Left ventricle myocardium inferior (tissue), 1 donor: Measurements from ENCODE around the gene LEFTY1. TPM values are rescaled to one million over a fixed set of nuclear protein-coding genes. Genes with fewer than 3 reads are reported as not detected.
"Not testable (repeated sequence)": the region's sequence is repeated elsewhere in the genome, so short reads cannot be mapped to it uniquely, and the experiment has no call there.

Experiments used
- DNase-seq: peaks from one replicate; pipeline ENCODE4 v3.0.0-alpha.2; 2020
- H3K27ac ChIP-seq: fragments of 200-600 bp; replicated peaks from 2 replicates; pipeline ENCODE4 v1.8.0; 2021
- H3K27me3 ChIP-seq: fragments of 200-600 bp; 2 replicates; pipeline ENCODE4 v1.8.0; 2021; ENCODE audit warnings: low read depth
- H3K36me3 ChIP-seq: fragments of 200-600 bp; 2 replicates; pipeline ENCODE4 v1.8.0; 2021
- H3K4me1 ChIP-seq: fragments of 200-600 bp; 2 replicates; pipeline ENCODE4 v1.8.0; 2021
- H3K4me3 ChIP-seq: fragments of 200-600 bp; 2 replicates; pipeline ENCODE4 v1.8.0; 2021; ENCODE audit warnings: mild to moderate bottlenecking, moderate library complexity
- H3K9me3 ChIP-seq: fragments of 200-600 bp; replicated peaks from 2 replicates; pipeline ENCODE4 v1.8.0; 2021
- intact Hi-C: fragments of 100-400 bp; cut with micrococcal nuclease; formaldehyde crosslinking; loops from one replicate; pipeline ENCODE4 v1.11.0; 2022
- total RNA-seq: library from RNA; stranded (reverse); fragmentation: NEBNext Ultra II Directional; extraction: Animal tissue kit (Norgen Biotek cat#: 25700); gene quantifications from one replicate; pipeline ENCODE4 v1.2.1, GENCODE V29; 2021
- TF ChIP-seq, protein P1 (sequence below): fragments of 200-600 bp; IDR thresholded peaks from 2 replicates; pipeline ENCODE4 v1.8.0; 2021; ENCODE audit warnings: antibody characterized with exemption, mild to moderate bottlenecking, borderline replicate concordance
- donor health status: DM: no; HTN: yes; CAD: no; lungs with severe emphysema.

The LEFTY1 gene
- total RNA-seq, 1 donor from 2014 or later = 0.55 TPM

- intact Hi-C loops = no loop called here
- H3K4me3 ChIP-seq = no peak overlapping the region
- no peak for DNase-seq
- H3K4me1 ChIP-seq = no peaks in the 10 kb centered on the region
- H3K27ac ChIP-seq = no peak overlapping the region
- H3K36me3 ChIP-seq = no peaks in the 10 kb centered on the region
- H3K9me3 ChIP-seq = no peaks in the 10 kb centered on the region
- no peaks in the 10 kb centered on the region for H3K27me3 ChIP-seq
- TF ChIP-seq, protein P1, sequence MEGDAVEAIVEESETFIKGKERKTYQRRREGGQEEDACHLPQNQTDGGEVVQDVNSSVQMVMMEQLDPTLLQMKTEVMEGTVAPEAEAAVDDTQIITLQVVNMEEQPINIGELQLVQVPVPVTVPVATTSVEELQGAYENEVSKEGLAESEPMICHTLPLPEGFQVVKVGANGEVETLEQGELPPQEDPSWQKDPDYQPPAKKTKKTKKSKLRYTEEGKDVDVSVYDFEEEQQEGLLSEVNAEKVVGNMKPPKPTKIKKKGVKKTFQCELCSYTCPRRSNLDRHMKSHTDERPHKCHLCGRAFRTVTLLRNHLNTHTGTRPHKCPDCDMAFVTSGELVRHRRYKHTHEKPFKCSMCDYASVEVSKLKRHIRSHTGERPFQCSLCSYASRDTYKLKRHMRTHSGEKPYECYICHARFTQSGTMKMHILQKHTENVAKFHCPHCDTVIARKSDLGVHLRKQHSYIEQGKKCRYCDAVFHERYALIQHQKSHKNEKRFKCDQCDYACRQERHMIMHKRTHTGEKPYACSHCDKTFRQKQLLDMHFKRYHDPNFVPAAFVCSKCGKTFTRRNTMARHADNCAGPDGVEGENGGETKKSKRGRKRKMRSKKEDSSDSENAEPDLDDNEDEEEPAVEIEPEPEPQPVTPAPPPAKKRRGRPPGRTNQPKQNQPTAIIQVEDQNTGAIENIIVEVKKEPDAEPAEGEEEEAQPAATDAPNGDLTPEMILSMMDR = no peak
Observed at GRCh38 chr1:225931270-225932136, 42.6 kb upstream of the LEFTY1 start.

GRCh38 chr1:225930566-225930965 is 41.6 kb upstream of the LEFTY1 start:
- H3K27ac ChIP-seq = no peak overlapping the region
- H3K4me1 ChIP-seq = no peaks in the 10 kb centered on the region
- intact Hi-C loops = no loop called here
- H3K9me3 ChIP-seq = no peaks in the 10 kb centered on the region
- H3K27me3 ChIP-seq = no peaks in the 10 kb centered on the region
- H3K36me3 ChIP-seq = no peaks in the 10 kb centered on the region
- no peak for DNase-seq
- H3K4me3 ChIP-seq = no peak overlapping the region
- TF ChIP-seq, protein P1 = no peak

DNA sequence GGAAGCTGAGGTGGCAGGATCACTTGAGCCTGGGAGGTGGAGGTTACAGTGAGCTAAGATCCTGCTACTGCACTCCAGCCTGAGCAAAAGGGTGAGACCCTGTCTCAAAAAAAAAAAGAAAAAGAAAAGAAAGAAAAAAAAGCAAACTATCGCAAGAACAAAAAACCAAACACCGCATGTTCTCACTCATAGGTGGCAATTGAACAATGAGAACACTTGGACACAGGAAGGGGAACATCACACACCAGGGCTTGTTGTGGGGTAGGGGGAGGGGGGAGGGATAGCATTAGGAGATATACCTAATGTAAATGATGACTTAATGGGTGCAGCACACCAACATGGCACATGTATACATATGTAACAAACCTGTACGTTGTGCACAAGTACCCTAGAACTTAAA is 40.5 kb upstream of the LEFTY1 start:
- H3K4me1 ChIP-seq, H3K4me3 ChIP-seq, H3K27ac ChIP-seq, DNase-seq, H3K9me3 ChIP-seq, H3K27me3 ChIP-seq, intact Hi-C loops, H3K36me3 ChIP-seq: not testable (repeated sequence)

DNA sequence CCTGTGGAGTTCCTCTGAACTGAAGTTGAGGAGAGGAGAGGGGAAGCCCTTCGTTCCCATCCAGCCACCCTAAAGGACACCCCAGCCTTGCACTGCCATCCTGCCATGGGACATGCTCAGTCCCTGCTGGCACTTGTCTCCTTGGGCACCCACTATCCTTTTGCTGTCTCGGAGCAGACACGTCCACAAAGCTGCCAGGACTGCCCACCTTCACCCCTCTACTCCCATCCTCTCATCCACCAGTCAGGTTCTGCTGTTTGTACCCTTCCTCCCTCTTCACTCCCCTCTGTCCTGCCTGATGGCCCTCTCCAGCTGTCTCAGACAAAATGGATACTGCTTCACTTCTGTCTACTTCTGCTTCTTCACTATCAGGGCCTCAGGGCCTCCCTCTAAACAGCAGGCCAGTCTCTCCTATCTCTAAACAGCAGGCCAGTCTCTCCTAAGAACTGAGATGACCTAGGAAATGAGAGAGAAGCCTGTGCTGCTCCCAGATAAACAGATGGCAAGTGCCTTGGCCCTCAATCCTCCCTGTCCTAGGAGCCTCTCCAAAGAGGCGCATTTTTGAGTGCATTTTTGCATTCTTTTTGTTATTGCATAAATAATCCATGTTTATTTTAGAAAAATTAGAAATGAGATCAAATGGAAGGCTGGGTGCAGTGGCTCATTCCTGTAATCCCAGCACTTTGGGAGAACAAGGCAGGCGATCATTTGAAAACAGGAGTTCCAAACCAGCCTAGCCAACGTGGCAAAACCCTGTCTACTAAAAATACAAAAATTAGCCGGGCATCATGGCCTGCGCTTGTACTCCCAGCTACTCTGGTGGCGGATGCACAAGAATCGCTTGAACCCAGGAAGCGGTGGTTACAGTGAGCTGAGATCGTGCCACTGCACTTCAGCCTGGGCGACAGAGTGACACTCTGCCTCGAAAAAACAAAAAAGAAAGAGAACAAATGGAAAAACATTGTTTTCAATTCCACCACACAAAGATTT is 39.5 kb upstream of the LEFTY1 start:
- Histone ChIP-seq H3K9me3 (no peaks in the 10 kb centered on the region), H3K4me1 (peaks cover 12% of the 10 kb centered on the region), H3K27ac (no peak overlapping the region), H3K4me3 (no peak overlapping the region), H3K36me3 (no peaks in the 10 kb centered on the region), H3K27me3 (no peaks in the 10 kb centered on the region)
- TF ChIP-seq, protein P1 = no peak
- no peak for DNase-seq
- intact Hi-C loops = no loop called here

GRCh38 chr1:225926551-225927113 is 37.7 kb upstream of the LEFTY1 start:
- Histone ChIP-seq H3K4me3 (no peak overlapping the region), H3K27ac (no peak overlapping the region), H3K27me3 (no peaks in the 10 kb centered on the region), H3K36me3 (peaks cover 10% of the 10 kb centered on the region), H3K4me1 (peaks cover 30% of the 10 kb centered on the region), H3K9me3 (no peaks in the 10 kb centered on the region)
- intact Hi-C loops = no loop called here
- DNase-seq = no peak
- TF ChIP-seq, protein P1 = no peak
